Activated CD4-positive, alpha-beta T cell treated with anti-CD3 and anti-CD28 coated beads, Interleukin-2, amount 10 ng/mL, durations not matched to agents 24 days and 14 days (primary cell): Measurements from ENCODE around the gene EPC2. TPM values are rescaled to one million over a fixed set of nuclear protein-coding genes. Genes with fewer than 3 reads are reported as not detected.

ENCODE experiments used
- DNase-seq: peaks from one replicate; pipeline ENCODE4 v3.0.0; 2022
- H3K27ac Mint-ChIP-seq: one replicate; pipeline ENCODE4 v1.8.0; 2022; ENCODE audit warnings: mild to moderate bottlenecking, mixed read lengths
- H3K27me3 Mint-ChIP-seq: one replicate; pipeline ENCODE4 v1.8.0; 2022; ENCODE audit warnings: mixed read lengths
- H3K36me3 Mint-ChIP-seq: one replicate; pipeline ENCODE4 v1.8.0; 2022; ENCODE audit warnings: low read depth, mild to moderate bottlenecking, mixed read lengths
- H3K4me1 Mint-ChIP-seq: one replicate; pipeline ENCODE4 v1.8.0; 2021; ENCODE audit warnings: mixed read lengths
- H3K4me3 Mint-ChIP-seq: one replicate; pipeline ENCODE4 v1.8.0; 2022; ENCODE audit warnings: mild to moderate bottlenecking, moderate library complexity, mixed read lengths
- H3K9me3 Mint-ChIP-seq: one replicate; pipeline ENCODE4 v1.8.0; 2021; ENCODE audit warnings: mixed read lengths
- intact Hi-C: fragments of 100-400 bp; cut with micrococcal nuclease; formaldehyde crosslinking; loops from one replicate; pipeline ENCODE4 v1.15.1; 2023
- total RNA-seq: library from RNA; stranded (reverse); gene quantifications from 2 replicates; pipeline ENCODE4 v1.2.3, GENCODE V29; 2022

Gene EPC2
- total RNA-seq, 1 donor from 2014 or later = 30.6 TPM

DNA sequence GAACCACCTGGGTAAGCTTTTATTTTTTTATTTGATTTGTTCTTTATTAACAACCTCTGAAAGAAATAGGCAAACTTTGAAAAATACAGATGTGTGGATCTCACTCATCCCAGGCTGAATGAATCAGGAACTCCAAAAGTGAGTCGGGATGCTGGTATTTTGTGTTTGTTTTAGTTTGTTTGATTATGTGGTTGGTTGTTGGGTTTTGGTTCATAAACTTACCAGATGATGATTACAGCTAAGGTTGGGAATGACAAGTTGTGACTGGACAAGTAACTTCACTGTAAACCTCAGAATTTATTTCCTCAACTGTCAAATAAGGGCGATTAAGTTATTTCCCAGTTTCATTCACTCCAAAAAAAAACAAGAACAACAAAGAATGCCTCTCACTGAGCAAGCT lies 150.0 kb downstream of the EPC2 start:
- intact Hi-C loops = no loop called here
- peaks cover 3% of the 10 kb centered on the region for H3K36me3 Mint-ChIP-seq
- H3K9me3 Mint-ChIP-seq = no peaks in the 10 kb centered on the region
- no peak overlapping the region for H3K4me3 Mint-ChIP-seq
- no peak for DNase-seq
- H3K27ac Mint-ChIP-seq = no peak overlapping the region
- H3K4me1 Mint-ChIP-seq = no peaks in the 10 kb centered on the region
- peaks cover 11% of the 10 kb centered on the region for H3K27me3 Mint-ChIP-seq

DNA sequence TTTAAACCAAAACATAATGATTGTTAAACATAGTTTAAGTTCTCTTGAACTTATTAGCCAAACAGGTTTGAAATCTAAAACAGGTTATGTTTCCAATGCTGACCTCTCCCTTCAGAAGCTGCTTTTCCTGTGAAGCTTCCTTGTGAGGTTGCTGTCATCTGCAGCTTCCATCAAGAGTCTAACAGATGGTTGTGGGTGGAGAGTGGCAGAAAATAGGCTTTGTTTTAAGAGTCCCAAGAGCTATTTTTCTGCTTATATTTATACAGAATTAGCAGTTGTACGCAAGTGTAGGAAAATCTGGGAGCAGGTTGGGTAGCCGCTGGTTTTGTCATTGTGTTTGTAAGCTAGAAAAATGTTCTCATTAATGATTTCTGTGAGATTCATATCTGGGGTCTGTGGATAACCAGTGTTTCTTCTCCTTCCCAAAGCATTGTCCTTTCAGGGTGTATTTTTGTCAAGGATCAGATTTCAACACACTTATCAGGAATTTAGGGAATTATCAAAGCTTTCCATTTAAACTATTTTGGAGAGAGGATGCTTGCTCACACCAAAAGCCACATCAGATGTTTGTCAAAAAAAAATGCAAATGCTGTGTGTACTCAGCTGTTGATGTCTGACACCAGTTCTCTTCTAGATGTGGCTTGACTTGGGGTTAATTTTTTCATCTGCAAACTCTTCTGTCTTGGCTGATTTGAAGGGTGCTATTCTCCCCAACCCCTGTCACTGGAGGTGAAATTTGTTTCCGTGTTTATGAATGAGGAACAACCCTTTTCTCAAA lies 152.4 kb downstream of the EPC2 start:
- intact Hi-C loops = no loop called here
- Mint-ChIP-seq H3K27me3 (peaks cover 11% of the 10 kb centered on the region), H3K4me3 (no peak overlapping the region), H3K4me1 (no peaks in the 10 kb centered on the region), H3K27ac (no peak overlapping the region), H3K9me3 (no peaks in the 10 kb centered on the region), H3K36me3 (no peaks in the 10 kb centered on the region)
- no peak for DNase-seq

DNA sequence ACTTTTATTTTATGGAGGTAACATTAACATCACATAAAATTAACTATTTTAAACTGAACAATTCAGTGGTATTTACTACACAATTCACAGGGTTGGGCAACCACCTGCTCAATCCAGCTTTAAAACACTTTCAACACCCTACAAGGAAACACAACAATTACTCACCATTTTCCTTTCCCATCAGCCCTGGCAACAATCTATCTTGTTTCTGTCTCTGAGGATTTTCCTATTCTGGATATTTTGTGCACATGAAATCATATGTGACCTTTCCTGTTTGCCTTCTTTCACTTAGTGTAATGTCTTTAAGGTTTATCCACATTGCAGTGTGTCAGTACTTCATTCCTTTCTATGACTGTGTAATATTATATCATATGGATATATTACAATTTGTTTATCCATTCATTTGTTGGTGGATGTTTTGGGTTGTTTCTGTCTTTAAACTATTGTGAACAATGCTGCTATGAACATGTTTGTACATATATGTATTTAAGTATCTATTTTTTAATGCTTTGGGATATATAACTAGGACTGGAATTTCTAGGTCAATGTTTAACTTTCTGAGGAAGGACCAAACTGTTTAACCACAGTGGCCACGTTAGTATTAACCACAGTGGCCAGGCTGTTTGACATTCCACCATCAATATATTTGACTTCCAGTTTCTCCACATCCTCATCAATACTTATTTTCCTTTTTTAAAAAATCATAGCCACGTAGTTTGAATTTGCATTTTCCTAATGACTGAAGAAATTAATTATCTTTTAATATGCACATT lies 158.1 kb downstream of the EPC2 start:
- H3K36me3 Mint-ChIP-seq = no peaks in the 10 kb centered on the region
- H3K27me3 Mint-ChIP-seq = peaks cover 17% of the 10 kb centered on the region
- peaks cover 4% of the 10 kb centered on the region for H3K9me3 Mint-ChIP-seq
- H3K4me3 Mint-ChIP-seq = no peak overlapping the region
- no peak overlapping the region for H3K27ac Mint-ChIP-seq
- intact Hi-C loops = no loop called here
- no peaks in the 10 kb centered on the region for H3K4me1 Mint-ChIP-seq
- DNase-seq = no peak

DNA sequence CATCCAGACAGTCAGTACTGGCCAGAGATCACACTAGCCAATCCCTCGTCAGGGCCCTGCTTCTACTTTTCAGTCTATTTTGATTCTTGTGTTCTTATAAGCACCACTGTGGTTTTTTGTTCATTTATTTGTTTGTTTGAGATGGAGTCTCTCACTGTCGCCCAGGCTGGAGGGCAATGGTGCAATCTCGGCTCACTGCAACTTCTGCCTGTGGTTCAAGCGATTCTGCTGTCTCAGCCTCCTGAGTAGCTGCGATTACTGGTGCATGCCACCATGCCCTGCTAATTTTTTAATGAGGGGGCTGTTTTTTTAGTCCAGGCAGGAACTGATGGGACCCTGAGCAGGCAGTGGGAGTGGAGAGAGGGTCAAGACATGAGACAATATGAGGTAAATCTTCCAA lies 165.5 kb downstream of the EPC2 start:
- Mint-ChIP-seq H3K4me3 (no peak overlapping the region), H3K27ac (no peak overlapping the region), H3K36me3 (no peaks in the 10 kb centered on the region), H3K9me3 (no peaks in the 10 kb centered on the region), H3K4me1 (peaks cover 12% of the 10 kb centered on the region), H3K27me3 (peaks cover 13% of the 10 kb centered on the region)
- intact Hi-C loops = loop anchor here (5.0 kb wide), 3 partner anchors 67 to 283 kb away; partner anchors contain the start of gene KIF5C
- DNase-seq = no peak

DNA sequence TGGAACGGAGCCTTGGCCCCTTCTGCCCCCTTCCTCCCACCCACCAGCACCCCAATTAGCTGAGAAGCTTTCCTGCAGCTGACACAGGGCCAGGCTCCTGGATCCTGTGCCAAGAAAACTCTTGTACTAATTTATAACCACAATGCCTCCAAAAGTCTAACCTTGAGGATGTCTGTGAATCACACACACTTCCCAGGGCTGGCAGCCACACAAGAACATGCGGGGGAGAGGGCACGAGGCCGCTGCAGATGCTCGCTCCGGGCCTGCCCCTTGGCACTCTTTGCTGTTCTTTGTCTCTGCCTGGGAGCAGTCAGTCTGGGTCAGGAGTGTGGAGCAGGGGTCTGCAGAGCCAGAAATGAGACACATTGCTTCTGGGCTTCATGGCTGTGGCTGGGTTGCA lies 167.8 kb downstream of the EPC2 start:
- peaks cover 17% of the 10 kb centered on the region for H3K4me1 Mint-ChIP-seq
- no peaks in the 10 kb centered on the region for H3K9me3 Mint-ChIP-seq
- H3K27ac Mint-ChIP-seq = no peak overlapping the region
- intact Hi-C loops = loop anchor here (5.0 kb wide), 3 partner anchors 65 to 285 kb away; partner anchors contain the start of gene KIF5C
- no peaks in the 10 kb centered on the region for H3K36me3 Mint-ChIP-seq
- no peak overlapping the region for H3K4me3 Mint-ChIP-seq
- peaks cover 23% of the 10 kb centered on the region for H3K27me3 Mint-ChIP-seq
- no peak for DNase-seq

DNA sequence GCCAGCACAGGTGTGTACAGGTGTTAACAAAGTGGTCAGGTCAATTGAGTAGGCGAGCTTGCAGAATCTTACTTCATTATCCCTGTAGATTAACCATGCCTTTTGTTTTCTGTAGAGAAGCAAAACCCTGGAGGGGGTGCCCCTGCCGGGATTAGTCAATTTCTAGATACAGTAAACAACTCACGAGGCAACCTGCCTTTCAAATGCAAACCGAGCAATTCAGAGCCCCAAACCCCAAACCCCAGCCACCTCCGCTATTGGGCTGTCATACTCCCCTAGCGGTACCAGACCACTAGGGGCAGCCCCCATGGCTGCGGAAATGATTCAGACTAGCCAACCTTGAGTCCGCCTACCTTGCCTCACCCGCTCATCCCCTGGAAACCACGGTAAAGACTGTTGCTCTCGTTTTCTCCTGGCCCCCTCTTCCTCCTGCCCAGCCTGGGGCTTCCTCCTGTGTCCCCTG lies 169.1 kb downstream of the EPC2 start:
- Mint-ChIP-seq H3K36me3 (no peaks in the 10 kb centered on the region), H3K27me3 (peaks cover 24% of the 10 kb centered on the region), H3K27ac (peak overlapping the region; percentile 78), H3K4me3 (no peak overlapping the region), H3K4me1 (peaks cover 17% of the 10 kb centered on the region), H3K9me3 (no peaks in the 10 kb centered on the region)
- intact Hi-C loops = loop anchor here (5.0 kb wide), 3 partner anchors 64 to 286 kb away; partner anchors contain the start of gene KIF5C
- DNase-seq = peak; percentile 85

DNA sequence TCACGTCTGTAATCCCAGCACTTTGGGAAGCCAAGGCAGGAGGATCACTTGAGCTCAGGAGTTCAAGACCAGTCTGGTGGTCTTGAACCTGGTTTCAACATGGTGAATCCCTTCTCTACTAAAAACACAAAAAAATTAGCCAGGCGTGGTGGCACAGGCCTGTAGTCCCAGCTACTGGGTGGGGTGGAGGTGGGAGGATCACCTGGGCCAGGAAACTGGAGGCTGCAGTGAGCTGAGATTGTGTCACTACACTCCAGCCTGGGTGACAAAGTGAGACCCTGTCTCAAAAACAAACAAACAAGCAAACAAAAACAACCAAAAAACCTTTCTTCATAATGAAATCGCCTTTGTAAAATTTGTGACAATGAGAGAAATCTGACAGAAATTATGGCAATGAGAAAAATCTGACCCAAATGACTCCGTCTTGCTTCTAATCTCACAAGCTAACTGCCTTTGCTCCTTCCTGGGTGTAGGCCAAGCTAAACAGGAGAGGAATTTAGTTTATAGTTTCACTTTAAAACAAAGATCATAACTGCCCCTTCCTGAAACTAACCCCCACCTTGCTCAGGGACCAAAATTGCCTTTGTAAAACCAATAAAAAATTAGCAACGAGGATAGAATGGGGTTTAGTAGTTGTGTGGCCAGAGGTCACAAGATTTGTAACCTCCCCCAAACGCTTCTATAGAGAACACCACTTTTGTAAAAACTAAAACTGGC lies 169.8 kb downstream of the EPC2 start:
- Mint-ChIP-seq H3K36me3 (no peaks in the 10 kb centered on the region), H3K4me1 (peaks cover 17% of the 10 kb centered on the region), H3K4me3 (no peak overlapping the region), H3K27me3 (peaks cover 28% of the 10 kb centered on the region), H3K27ac (peak overlapping the region; percentile 78), H3K9me3 (peaks cover 3% of the 10 kb centered on the region)
- intact Hi-C loops = loop anchor here (5.0 kb wide), 3 partner anchors 63 to 287 kb away; partner anchors contain the start of gene KIF5C
- no peak for DNase-seq

DNA sequence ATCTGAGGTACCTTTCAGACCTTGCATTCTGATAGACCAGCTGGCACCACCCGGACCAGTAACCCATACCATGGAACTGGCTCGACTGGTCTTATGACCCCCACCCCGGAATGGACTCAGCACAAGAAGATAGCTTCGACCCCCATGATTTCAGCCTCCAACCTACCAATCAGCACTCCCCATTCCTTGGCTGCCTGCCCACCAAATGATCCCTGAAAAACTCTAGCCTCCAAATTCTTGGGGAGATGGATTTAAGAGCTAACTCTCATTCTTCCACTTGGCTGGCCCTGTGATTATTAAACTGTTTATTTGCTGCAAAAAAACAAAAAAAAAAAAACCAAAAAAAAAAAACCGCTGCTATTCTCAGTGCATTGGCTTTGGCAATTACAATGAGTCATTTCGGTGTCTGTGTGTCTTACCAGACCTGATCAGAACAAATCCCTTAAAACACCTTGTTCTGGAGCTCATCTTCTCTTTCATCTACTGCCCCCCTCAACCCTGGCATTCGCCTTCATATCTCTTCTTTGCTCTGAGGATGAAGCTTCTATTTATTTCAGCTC lies 170.4 kb downstream of the EPC2 start:
- intact Hi-C loops = loop anchor here (5.0 kb wide), 3 partner anchors 62 to 288 kb away; partner anchors contain the start of gene KIF5C
- Mint-ChIP-seq H3K9me3 (peaks cover 3% of the 10 kb centered on the region), H3K4me1 (peaks cover 17% of the 10 kb centered on the region), H3K4me3 (no peak overlapping the region), H3K27me3 (peaks cover 27% of the 10 kb centered on the region), H3K27ac (peak overlapping the region; percentile 12), H3K36me3 (no peaks in the 10 kb centered on the region)
- DNase-seq = no peak

DNA sequence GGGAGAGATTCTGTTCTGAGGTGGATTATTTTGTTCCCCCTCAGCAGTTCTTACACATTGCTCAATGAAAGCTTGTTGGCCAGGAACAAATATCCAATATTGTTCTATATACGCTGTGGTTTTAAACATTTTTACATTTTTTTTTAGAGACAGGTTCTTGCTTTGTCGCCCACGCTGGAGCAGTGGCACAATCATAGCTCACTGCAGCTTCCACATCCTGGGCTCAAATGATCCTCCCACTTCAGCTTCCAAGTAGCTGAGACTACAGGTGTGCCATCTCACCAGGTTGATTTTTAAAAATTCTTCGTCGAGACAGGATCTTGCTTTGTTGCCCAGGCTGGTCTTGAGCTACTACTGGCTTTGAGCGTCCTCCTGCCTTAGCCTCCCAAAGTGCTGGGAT lies 171.6 kb downstream of the EPC2 start:
- peaks cover 26% of the 10 kb centered on the region for H3K27me3 Mint-ChIP-seq
- H3K36me3 Mint-ChIP-seq = no peaks in the 10 kb centered on the region
- H3K4me3 Mint-ChIP-seq = no peak overlapping the region
- DNase-seq = no peak
- peaks cover 3% of the 10 kb centered on the region for H3K9me3 Mint-ChIP-seq
- peaks cover 17% of the 10 kb centered on the region for H3K4me1 Mint-ChIP-seq
- intact Hi-C loops = no loop called here
- H3K27ac Mint-ChIP-seq = no peak overlapping the region

DNA sequence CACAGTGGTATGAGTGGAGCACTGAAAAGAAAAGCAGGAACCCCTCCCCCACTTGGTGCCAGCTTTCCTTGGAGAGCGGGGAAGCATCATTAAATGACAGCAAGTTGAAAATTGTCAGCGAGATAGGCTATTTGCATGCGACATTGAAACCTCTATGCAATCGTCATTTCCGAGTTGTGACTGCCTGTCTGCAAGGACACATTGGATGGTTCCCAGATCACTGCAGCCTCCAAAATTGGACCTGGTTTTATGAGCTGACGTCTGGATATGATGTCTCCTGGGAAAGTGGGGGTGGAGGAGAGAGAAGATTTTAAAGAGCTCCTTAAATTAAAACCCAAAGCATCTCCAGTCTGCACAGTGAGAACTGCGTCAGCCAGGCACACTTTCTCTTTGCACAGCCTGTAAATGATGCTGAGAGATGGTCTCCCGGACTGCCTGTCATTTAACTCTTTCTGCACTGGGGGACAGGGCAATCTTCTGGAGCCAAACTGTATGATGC lies 172.7 kb downstream of the EPC2 start:
- H3K4me3 Mint-ChIP-seq = peak overlapping the region; percentile 62
- H3K36me3 Mint-ChIP-seq = no peaks in the 10 kb centered on the region
- intact Hi-C loops = no loop called here
- no peak overlapping the region for H3K27ac Mint-ChIP-seq
- peaks cover 3% of the 10 kb centered on the region for H3K9me3 Mint-ChIP-seq
- peaks cover 26% of the 10 kb centered on the region for H3K27me3 Mint-ChIP-seq
- DNase-seq = no peak
- H3K4me1 Mint-ChIP-seq = peaks cover 17% of the 10 kb centered on the region

DNA sequence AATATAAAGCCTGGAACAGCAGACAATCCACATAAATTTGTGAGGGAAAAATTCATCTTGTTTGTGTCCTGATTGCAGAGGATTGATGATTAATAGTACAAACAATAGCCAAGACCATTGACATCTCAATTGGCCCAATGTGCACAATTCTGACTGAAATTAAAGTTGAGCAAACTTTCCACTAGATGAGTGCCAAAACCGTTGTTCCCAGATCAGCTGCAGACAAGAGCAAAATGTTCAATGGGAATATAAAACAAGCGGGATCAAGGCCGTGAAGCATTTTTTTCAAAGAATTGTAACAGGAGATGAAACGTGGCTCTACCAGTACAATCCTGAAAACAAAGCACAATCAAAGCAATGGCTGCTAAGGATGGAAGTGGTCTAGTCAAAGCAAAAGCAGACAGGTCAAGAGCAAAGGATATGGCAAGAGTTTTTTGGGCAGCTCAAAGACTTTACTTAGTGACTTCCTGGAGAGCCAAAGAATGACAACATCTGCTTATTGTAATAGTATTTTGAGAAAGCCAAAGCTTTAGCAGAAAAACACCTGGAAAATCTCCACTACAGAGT lies 174.6 kb downstream of the EPC2 start:
- Mint-ChIP-seq H3K27me3 (peaks cover 28% of the 10 kb centered on the region), H3K36me3 (no peaks in the 10 kb centered on the region), H3K4me1 (peaks cover 14% of the 10 kb centered on the region), H3K4me3 (no peak overlapping the region), H3K9me3 (peaks cover 3% of the 10 kb centered on the region), H3K27ac (no peak overlapping the region)
- intact Hi-C loops = no loop called here
- DNase-seq = peak; percentile 25

DNA sequence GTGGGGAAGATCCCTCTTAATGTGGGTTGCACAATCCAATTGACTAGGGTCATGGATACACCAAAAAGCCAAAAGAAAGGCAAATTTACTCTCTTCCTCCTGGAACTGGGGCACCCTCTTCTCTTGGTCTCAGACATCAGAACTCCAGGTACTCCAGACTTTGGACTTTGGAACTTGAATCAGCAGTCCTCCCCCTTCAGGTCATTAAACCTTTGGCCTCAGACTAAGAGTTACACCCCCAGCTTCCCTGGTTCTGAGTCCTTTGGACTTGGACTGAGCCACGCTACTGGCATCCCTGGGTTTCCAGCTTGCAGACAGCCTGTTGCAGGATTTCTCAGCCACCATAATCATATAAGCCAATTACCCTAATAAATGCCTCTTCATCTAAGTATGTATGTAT lies 179.6 kb downstream of the EPC2 start:
- Mint-ChIP-seq H3K9me3 (peaks cover under 1% of the 10 kb centered on the region), H3K36me3 (no peaks in the 10 kb centered on the region), H3K4me3 (no peak overlapping the region), H3K27me3 (peaks cover 15% of the 10 kb centered on the region), H3K27ac (no peak overlapping the region), H3K4me1 (no peaks in the 10 kb centered on the region)
- intact Hi-C loops = no loop called here
- DNase-seq = no peak

DNA sequence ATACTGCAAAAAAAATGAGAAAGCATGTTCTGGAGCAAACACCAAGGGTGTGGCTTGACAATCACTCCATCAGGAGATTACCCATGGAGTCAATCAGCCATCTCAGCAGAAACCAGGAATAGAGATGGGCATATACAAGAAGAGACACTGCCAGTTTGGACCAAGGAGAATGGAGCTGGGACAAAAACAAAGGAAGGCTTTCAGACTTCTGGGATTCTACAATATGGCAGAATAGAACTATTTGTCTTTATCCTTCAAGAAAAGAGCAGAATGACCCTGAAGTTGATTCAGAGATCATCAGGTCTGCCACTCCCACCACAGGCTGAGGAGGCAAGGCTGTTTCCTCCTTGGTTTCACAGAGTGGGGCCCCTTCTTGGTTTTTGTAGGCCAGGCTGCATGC lies 182.2 kb downstream of the EPC2 start:
- intact Hi-C loops = no loop called here
- DNase-seq = no peak

More for the DNA sequence above, 182.2 kb downstream of the EPC2 start:
- H3K27ac Mint-ChIP-seq = no peak overlapping the region
- no peaks in the 10 kb centered on the region for H3K4me1 Mint-ChIP-seq
- H3K27me3 Mint-ChIP-seq = peaks cover 13% of the 10 kb centered on the region
- H3K36me3 Mint-ChIP-seq = no peaks in the 10 kb centered on the region
- no peak overlapping the region for H3K4me3 Mint-ChIP-seq
- no peaks in the 10 kb centered on the region for H3K9me3 Mint-ChIP-seq
